H9 (cell line): Measurements from ENCODE around the gene ZNF488. TPM values are rescaled to one million over a fixed set of nuclear protein-coding genes. Genes with fewer than 3 reads are reported as not detected.

ENCODE experiments used
- DNase-seq: peaks from one replicate; pipeline ENCODE4 v3.0.0-alpha.2; 2017
- H2AFZ ChIP-seq: one replicate; pipeline ENCODE4 v1.6.1; 2013; ENCODE audit warnings: mild to moderate bottlenecking, low read length, control low read depth, moderate library complexity
- H2AK5ac ChIP-seq: 2 replicates; pipeline ENCODE4 v1.6.1; 2013; ENCODE audit warnings: low read length, control low read depth, mixed read lengths; ENCODE audit not compliant: insufficient read length
- H2BK120ac ChIP-seq: one replicate; pipeline ENCODE4 v1.6.1; 2013; ENCODE audit warnings: low read depth, mild to moderate bottlenecking, low read length, control low read depth, inconsistent platforms; ENCODE audit not compliant: poor library complexity, severe bottlenecking
- H2BK12ac ChIP-seq: 2 replicates; pipeline ENCODE4 v1.6.1; 2013; ENCODE audit warnings: low read length, control low read depth, mixed read lengths, low read depth; ENCODE audit not compliant: insufficient read length
- H2BK15ac ChIP-seq: 2 replicates; pipeline ENCODE4 v1.6.1; 2013; ENCODE audit warnings: low read depth, low read length, control low read depth
- H2BK20ac ChIP-seq: one replicate; pipeline ENCODE4 v1.6.1; 2013; ENCODE audit warnings: low read depth, mild to moderate bottlenecking, low read length, control low read depth, inconsistent platforms; ENCODE audit not compliant: poor library complexity, severe bottlenecking
- H2BK5ac ChIP-seq: 2 replicates; pipeline ENCODE4 v1.6.1; 2013; ENCODE audit warnings: low read length, control low read depth, mixed read lengths; ENCODE audit not compliant: insufficient read length
- H3K14ac ChIP-seq: 2 replicates; pipeline ENCODE4 v1.6.1; 2013; ENCODE audit warnings: low read length, control low read depth; ENCODE audit not compliant: insufficient read depth
- H3K18ac ChIP-seq: 2 replicates; pipeline ENCODE4 v1.6.1; 2013; ENCODE audit warnings: low read depth, mild to moderate bottlenecking, mixed read lengths, low read length, control low read depth; ENCODE audit not compliant: insufficient read length
- H3K23ac ChIP-seq: 2 replicates; pipeline ENCODE4 v1.6.1; 2013; ENCODE audit warnings: low read length, control low read depth, mixed read lengths, low read depth; ENCODE audit not compliant: insufficient read length
- H3K23me2 ChIP-seq: 2 replicates; pipeline ENCODE4 v1.6.1; 2013; ENCODE audit warnings: low read depth, mild to moderate bottlenecking, mixed read lengths, low read length, control low read depth; ENCODE audit not compliant: insufficient read length, poor library complexity, severe bottlenecking
- H3K27ac ChIP-seq: 2 replicates; pipeline ENCODE4 v1.5.1; 2013; ENCODE audit warnings: low read length, control low read depth, mixed read lengths, low read depth; ENCODE audit not compliant: insufficient read length
- H3K27me3 ChIP-seq: 2 replicates; pipeline ENCODE4 v1.6.1; 2013; ENCODE audit warnings: low read length, control low read depth, inconsistent platforms; ENCODE audit not compliant: insufficient read depth
- H3K4ac ChIP-seq: 2 replicates; pipeline ENCODE4 v1.6.1; 2013; ENCODE audit warnings: low read depth, mild to moderate bottlenecking, control low read depth, inconsistent platforms, low read length, moderate library complexity
- H3K4me1 ChIP-seq: 2 replicates; pipeline ENCODE4 v1.6.1; 2013; ENCODE audit warnings: low read length, control low read depth, inconsistent platforms; ENCODE audit not compliant: insufficient read depth
- H3K4me2 ChIP-seq: 2 replicates; pipeline ENCODE4 v1.6.1; 2013; ENCODE audit warnings: low read length, control low read depth, mixed read lengths; ENCODE audit not compliant: insufficient read length, insufficient read depth
- H3K56ac ChIP-seq: 2 replicates; pipeline ENCODE4 v1.6.1; 2013; ENCODE audit warnings: low read depth, mild to moderate bottlenecking, mixed read lengths, low read length, control low read depth; ENCODE audit not compliant: insufficient read length
- H3K79me1 ChIP-seq: 2 replicates; pipeline ENCODE4 v1.6.1; 2013; ENCODE audit warnings: low read depth, mild to moderate bottlenecking, moderate library complexity, low read length, control low read depth, inconsistent platforms; ENCODE audit not compliant: insufficient read depth, poor library complexity, severe bottlenecking
- H3K79me2 ChIP-seq: 2 replicates; pipeline ENCODE4 v1.6.1; 2013; ENCODE audit warnings: low read length, control low read depth, inconsistent platforms; ENCODE audit not compliant: insufficient read depth
- H3K9ac ChIP-seq: 2 replicates; pipeline ENCODE4 v1.6.1; 2013; ENCODE audit warnings: low read length, control low read depth, mixed read lengths; ENCODE audit not compliant: insufficient read length; ENCODE audit errors: extremely low read depth
- H3K9me3 ChIP-seq: one replicate; pipeline ENCODE4 v1.6.1; 2013; ENCODE audit warnings: low read depth, low read length, inconsistent platforms; ENCODE audit not compliant: control insufficient read depth
- H3T11ph ChIP-seq: one replicate; pipeline ENCODE4 v1.6.1; 2013; ENCODE audit warnings: mild to moderate bottlenecking, low read length, control low read depth, inconsistent platforms
- H4K20me1 ChIP-seq: one replicate; pipeline ENCODE4 v1.6.1; 2013; ENCODE audit not compliant: control insufficient read depth, insufficient read length, insufficient read depth
- H4K5ac ChIP-seq: 2 replicates; pipeline ENCODE4 v1.6.1; 2013; ENCODE audit warnings: low read depth, mild to moderate bottlenecking, mixed read lengths, low read length, control low read depth; ENCODE audit not compliant: insufficient read length
- H4K8ac ChIP-seq: replicated peaks from 2 replicates; pipeline ENCODE4 v1.6.1; 2013; ENCODE audit warnings: low read length, control low read depth, mixed read lengths, low read depth; ENCODE audit not compliant: insufficient read length
- H4K91ac ChIP-seq: 2 replicates; pipeline ENCODE4 v1.6.1; 2013; ENCODE audit warnings: low read depth, mild to moderate bottlenecking, moderate library complexity, mixed read lengths, low read length, control low read depth; ENCODE audit not compliant: insufficient read length
- H3K27ac Mint-ChIP-seq, 3 experiments: 2 replicates in 2 of 3; 3 replicates in 1 of 3; pipeline ENCODE4 v1.8.0; 2020 to 2021; ENCODE audit warnings: mixed read lengths in 3 of 3, mild to moderate bottlenecking in 1 of 3, moderate library complexity in 1 of 3
- H3K27me3 Mint-ChIP-seq: 2 replicates; pipeline ENCODE4 v1.8.0; 2021; ENCODE audit warnings: low read depth, mild to moderate bottlenecking, moderate library complexity, mixed read lengths
- H3K36me3 Mint-ChIP-seq, 3 experiments: 2 replicates in 2 of 3; 3 replicates in 1 of 3; pipeline ENCODE4 v1.8.0; 2020 to 2021; ENCODE audit warnings: low read depth in 3 of 3, mixed read lengths in 3 of 3; ENCODE audit not compliant: insufficient read depth in 1 of 3
- H3K4me1 Mint-ChIP-seq, 2 experiments: 2 replicates each; pipeline ENCODE4 v1.8.0; 2020; ENCODE audit warnings: mixed read lengths in 2 of 2
- H3K4me3 Mint-ChIP-seq, 2 experiments: 2 replicates in 1 of 2; 3 replicates in 1 of 2; pipeline ENCODE4 v1.8.0; 2020 to 2021; ENCODE audit warnings: mild to moderate bottlenecking in 2 of 2, mixed read lengths in 2 of 2, moderate library complexity in 1 of 2
- H3K9me3 Mint-ChIP-seq, 2 experiments: 2 replicates in 1 of 2; 3 replicates in 1 of 2; pipeline ENCODE4 v1.8.0; 2020; ENCODE audit warnings: mild to moderate bottlenecking in 2 of 2, mixed read lengths in 2 of 2, moderate library complexity in 1 of 2
- WGBS: extraction: QIAGEN DNeasy Blood & Tissue Kit; methylation state at CpG from one replicate; pipeline ENCODE4 v1.1.7; 2013; ENCODE audit warnings: missing lambda C conversion rate, low lambda C conversion rate, mixed read lengths; ENCODE audit not compliant: insufficient read length; ENCODE audit errors: extremely low coverage; 5-methylcytosine and 5-hydroxymethylcytosine counted together
- total RNA-seq: library from RNA; stranded (reverse); gene quantifications from 2 replicates; pipeline ENCODE4 v1.2.1, GENCODE V29; 2021
- TF ChIP-seq, protein P1 (sequence below): fragments of 200-600 bp; sonication (generic); conservative IDR thresholded peaks from 3 replicates; pipeline ENCODE4 v1.8.0; 2021; ENCODE audit warnings: antibody characterized with exemption, mild to moderate bottlenecking

ZNF488 gene
- total RNA-seq, 1 experiment from 2014 or later: 2.9 TPM

DNA sequence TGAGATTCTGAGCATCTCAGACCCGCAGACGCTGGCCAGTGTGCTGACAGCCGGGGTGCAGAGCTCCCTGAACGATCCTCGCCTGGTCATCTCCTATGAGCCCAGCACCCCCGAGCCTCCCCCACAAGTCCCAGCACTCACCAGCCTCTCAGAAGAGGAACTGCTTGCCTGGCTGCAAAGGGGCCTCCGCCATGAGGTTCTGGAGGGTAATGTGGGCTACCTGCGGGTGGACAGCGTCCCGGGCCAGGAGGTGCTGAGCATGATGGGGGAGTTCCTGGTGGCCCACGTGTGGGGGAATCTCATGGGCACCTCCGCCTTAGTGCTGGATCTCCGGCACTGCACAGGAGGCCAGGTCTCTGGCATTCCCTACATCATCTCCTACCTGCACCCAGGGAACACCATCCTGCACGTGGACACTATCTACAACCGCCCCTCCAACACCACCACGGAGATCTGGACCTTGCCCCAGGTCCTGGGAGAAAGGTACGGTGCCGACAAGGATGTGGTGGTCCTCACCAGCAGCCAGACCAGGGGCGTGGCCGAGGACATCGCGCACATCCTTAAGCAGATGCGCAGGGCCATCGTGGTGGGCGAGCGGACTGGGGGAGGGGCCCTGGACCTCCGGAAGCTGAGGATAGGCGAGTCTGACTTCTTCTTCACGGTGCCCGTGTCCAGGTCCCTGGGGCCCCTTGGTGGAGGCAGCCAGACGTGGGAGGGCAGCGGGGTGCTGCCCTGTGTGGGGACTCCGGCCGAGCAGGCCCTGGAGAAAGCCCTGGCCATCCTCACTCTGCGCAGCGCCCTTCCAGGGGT lies 35.2 kb downstream of the ZNF488 start:
- Mint-ChIP-seq H3K27me3 (no peaks in the 10 kb centered on the region; the same call in none of the 2 replicates), H3K27ac (no peak overlapping the region; a peak in 1 of 7 replicates), H3K4me1 (peaks cover 0 to 4% of the 10 kb centered on the region in 2 experiments; a peak in 1 of 4 replicates), H3K4me3 (no peak overlapping the region), H3K36me3 (no peaks in the 10 kb centered on the region), H3K9me3 (no peaks in the 10 kb centered on the region)
- H2AFZ ChIP-seq: no peak overlapping the region
- H4K5ac ChIP-seq: no peak overlapping the region
- no peak overlapping the region for H3K23ac ChIP-seq
- no peak overlapping the region for H3K4ac ChIP-seq
- no peak overlapping the region for H3T11ph ChIP-seq
- no peaks in the 10 kb centered on the region for H3K9me3 ChIP-seq
- H3K9ac ChIP-seq: no peak overlapping the region
- TF ChIP-seq, protein P1, sequence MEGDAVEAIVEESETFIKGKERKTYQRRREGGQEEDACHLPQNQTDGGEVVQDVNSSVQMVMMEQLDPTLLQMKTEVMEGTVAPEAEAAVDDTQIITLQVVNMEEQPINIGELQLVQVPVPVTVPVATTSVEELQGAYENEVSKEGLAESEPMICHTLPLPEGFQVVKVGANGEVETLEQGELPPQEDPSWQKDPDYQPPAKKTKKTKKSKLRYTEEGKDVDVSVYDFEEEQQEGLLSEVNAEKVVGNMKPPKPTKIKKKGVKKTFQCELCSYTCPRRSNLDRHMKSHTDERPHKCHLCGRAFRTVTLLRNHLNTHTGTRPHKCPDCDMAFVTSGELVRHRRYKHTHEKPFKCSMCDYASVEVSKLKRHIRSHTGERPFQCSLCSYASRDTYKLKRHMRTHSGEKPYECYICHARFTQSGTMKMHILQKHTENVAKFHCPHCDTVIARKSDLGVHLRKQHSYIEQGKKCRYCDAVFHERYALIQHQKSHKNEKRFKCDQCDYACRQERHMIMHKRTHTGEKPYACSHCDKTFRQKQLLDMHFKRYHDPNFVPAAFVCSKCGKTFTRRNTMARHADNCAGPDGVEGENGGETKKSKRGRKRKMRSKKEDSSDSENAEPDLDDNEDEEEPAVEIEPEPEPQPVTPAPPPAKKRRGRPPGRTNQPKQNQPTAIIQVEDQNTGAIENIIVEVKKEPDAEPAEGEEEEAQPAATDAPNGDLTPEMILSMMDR: no peak
- no peak overlapping the region for H2BK20ac ChIP-seq
- WGBS: no CpG with 5 or more reads among the region's 36 CpGs
- no peak overlapping the region for H2BK15ac ChIP-seq
- no peaks in the 10 kb centered on the region for H4K20me1 ChIP-seq
- no peaks in the 10 kb centered on the region for H3K27me3 ChIP-seq
- H2BK5ac ChIP-seq: no peak overlapping the region
- no peak overlapping the region for H3K18ac ChIP-seq
- H3K79me1 ChIP-seq: no peaks in the 10 kb centered on the region
- no peak overlapping the region for H3K4me2 ChIP-seq
- H2BK12ac ChIP-seq: no peak overlapping the region
- H2AK5ac ChIP-seq: no peak overlapping the region
- H3K56ac ChIP-seq: no peak overlapping the region
- no peaks in the 10 kb centered on the region for H3K4me1 ChIP-seq
- H3K79me2 ChIP-seq: no peaks in the 10 kb centered on the region
- no peak overlapping the region for H4K91ac ChIP-seq
- H4K8ac ChIP-seq: no peak overlapping the region
- H2BK120ac ChIP-seq: no peak overlapping the region
- DNase-seq: no peak
- no peak overlapping the region for H3K14ac ChIP-seq
- H3K27ac ChIP-seq: no peak overlapping the region
- H3K23me2 ChIP-seq: no peaks in the 10 kb centered on the region
